KMS-11 (cell line): ENCODE results near the gene CLN5.

Source experiments
- H2AFZ ChIP-seq: fragments of 200-600 bp; sonication (generic); 2 replicates; pipeline ENCODE4 v1.6.1; 2016; ENCODE audit warnings: antibody characterized with exemption, mixed run types, low read depth
- H3K27ac ChIP-seq: fragments of 200-600 bp; sonication (generic); 2 replicates; pipeline ENCODE4 v1.6.1; 2016; ENCODE audit warnings: mild to moderate bottlenecking, mixed run types
- H3K27me3 ChIP-seq: fragments of 200-600 bp; sonication (generic); 2 replicates; pipeline ENCODE4 v1.6.1; 2017; ENCODE audit warnings: mild to moderate bottlenecking, low read depth, mixed run types, moderate library complexity; ENCODE audit not compliant: insufficient read depth
- H3K36me3 ChIP-seq: fragments of 200-600 bp; sonication (generic); 2 replicates; pipeline ENCODE4 v1.6.1; 2017; ENCODE audit warnings: mild to moderate bottlenecking, mixed run types; ENCODE audit not compliant: insufficient read depth
- H3K4me1 ChIP-seq: fragments of 200-600 bp; sonication (generic); 2 replicates; pipeline ENCODE4 v1.6.1; 2016; ENCODE audit warnings: mild to moderate bottlenecking, low read depth, mixed run types; ENCODE audit not compliant: poor library complexity, severe bottlenecking
- H3K4me2 ChIP-seq: fragments of 200-600 bp; sonication (generic); 2 replicates; pipeline ENCODE4 v1.7.0; 2016; ENCODE audit warnings: mild to moderate bottlenecking, mixed run types
- H3K4me3 ChIP-seq: fragments of 200-600 bp; sonication (generic); IDR thresholded peaks from 2 replicates; pipeline ENCODE4 v1.6.1; 2017; ENCODE audit warnings: low read depth, low read length, mixed read lengths; ENCODE audit not compliant: insufficient read depth
- H3K79me2 ChIP-seq: fragments of 200-600 bp; sonication (generic); 2 replicates; pipeline ENCODE4 v1.6.1; 2016; ENCODE audit warnings: low read depth, mixed run types; ENCODE audit not compliant: insufficient read depth
- H3K9ac ChIP-seq: fragments of 200-600 bp; sonication (generic); 2 replicates; pipeline ENCODE4 v1.6.1; 2016; ENCODE audit warnings: mild to moderate bottlenecking, mixed run types
- H4K20me1 ChIP-seq: fragments of 200-600 bp; sonication (generic); 2 replicates; pipeline ENCODE4 v1.6.1; 2016; ENCODE audit warnings: mild to moderate bottlenecking, mixed run types; ENCODE audit not compliant: insufficient read depth
- TF ChIP-seq, protein P1 (sequence below): fragments of 200-600 bp; sonication (generic); conservative IDR thresholded peaks from 2 replicates; pipeline ENCODE4 v1.6.1; 2017; ENCODE audit warnings: low read depth, mild to moderate bottlenecking, antibody characterized with exemption, low read length, moderate library complexity, mixed read lengths

CLN5 gene

DNA sequence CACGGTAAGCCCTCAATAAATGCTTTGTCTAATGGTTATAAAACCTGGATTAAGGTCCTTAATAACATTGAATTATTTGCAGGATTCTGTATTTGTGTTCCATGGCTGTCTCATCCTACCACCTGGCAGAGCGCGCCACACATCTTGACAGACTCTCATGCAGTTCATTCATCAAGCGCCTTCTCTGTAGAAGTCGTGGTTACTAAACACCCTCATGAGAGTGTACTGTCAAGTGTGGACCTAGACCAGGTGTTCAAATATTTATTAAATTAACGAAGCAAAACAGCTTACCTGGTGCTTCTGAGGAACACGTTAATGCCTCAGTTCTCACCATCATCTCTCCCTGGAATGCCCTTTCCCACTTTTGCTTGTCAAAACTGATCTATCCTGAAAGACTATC, 48.2 kb downstream of the CLN5 start:
- no peaks in the 10 kb centered on the region for H3K4me1 ChIP-seq

DNA sequence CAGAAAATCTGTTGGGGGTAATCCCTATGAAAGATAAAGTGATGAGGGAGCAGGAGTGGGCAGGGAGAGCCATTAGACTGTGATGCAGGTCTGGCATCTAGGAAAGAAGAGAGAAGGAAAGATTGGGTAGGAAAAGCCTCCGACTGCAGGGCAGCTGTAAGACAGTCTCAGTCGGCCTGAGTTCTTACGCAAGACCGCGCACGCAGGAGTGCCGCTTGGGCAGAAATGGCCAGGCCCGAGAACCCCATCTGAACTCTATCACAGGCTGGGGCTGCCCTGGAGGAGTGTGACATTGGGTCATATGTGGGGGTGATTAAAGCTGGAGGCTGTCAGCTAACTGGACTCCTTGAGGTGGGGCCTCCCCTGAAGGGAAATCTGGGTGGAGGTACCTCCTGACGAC, 49.0 kb downstream of the CLN5 start:
- Histone ChIP-seq H3K4me1 (no peaks in the 10 kb centered on the region), H3K36me3 (no peaks in the 10 kb centered on the region), H4K20me1 (no peaks in the 10 kb centered on the region), H3K79me2 (no peaks in the 10 kb centered on the region), H3K27ac (no peak overlapping the region), H3K4me2 (no peak overlapping the region), H3K27me3 (no peaks in the 10 kb centered on the region), H3K4me3 (no peak overlapping the region), H2AFZ (no peak overlapping the region), H3K9ac (no peak overlapping the region)
- TF ChIP-seq, protein P1, sequence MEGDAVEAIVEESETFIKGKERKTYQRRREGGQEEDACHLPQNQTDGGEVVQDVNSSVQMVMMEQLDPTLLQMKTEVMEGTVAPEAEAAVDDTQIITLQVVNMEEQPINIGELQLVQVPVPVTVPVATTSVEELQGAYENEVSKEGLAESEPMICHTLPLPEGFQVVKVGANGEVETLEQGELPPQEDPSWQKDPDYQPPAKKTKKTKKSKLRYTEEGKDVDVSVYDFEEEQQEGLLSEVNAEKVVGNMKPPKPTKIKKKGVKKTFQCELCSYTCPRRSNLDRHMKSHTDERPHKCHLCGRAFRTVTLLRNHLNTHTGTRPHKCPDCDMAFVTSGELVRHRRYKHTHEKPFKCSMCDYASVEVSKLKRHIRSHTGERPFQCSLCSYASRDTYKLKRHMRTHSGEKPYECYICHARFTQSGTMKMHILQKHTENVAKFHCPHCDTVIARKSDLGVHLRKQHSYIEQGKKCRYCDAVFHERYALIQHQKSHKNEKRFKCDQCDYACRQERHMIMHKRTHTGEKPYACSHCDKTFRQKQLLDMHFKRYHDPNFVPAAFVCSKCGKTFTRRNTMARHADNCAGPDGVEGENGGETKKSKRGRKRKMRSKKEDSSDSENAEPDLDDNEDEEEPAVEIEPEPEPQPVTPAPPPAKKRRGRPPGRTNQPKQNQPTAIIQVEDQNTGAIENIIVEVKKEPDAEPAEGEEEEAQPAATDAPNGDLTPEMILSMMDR: no peak

More for the DNA sequence above, 48.2 kb downstream of the CLN5 start:
- no peak overlapping the region for H2AFZ ChIP-seq
- H3K27me3 ChIP-seq: no peaks in the 10 kb centered on the region
- no peaks in the 10 kb centered on the region for H3K36me3 ChIP-seq
- no peak overlapping the region for H3K9ac ChIP-seq
- H3K79me2 ChIP-seq: no peaks in the 10 kb centered on the region
- H3K4me2 ChIP-seq: no peak overlapping the region
- no peak overlapping the region for H3K27ac ChIP-seq
- H4K20me1 ChIP-seq: no peaks in the 10 kb centered on the region
- no peak overlapping the region for H3K4me3 ChIP-seq
- TF ChIP-seq, protein P1: no peak

GRCh38 chr13:77042566-77043177, 50.8 kb downstream of the CLN5 start:
- Histone ChIP-seq H3K27ac (no peak overlapping the region), H4K20me1 (no peaks in the 10 kb centered on the region), H3K4me1 (no peaks in the 10 kb centered on the region), H3K4me2 (no peak overlapping the region), H3K36me3 (no peaks in the 10 kb centered on the region), H3K27me3 (no peaks in the 10 kb centered on the region), H3K4me3 (no peak overlapping the region), H3K79me2 (no peaks in the 10 kb centered on the region), H2AFZ (no peak overlapping the region), H3K9ac (no peak overlapping the region)
- TF ChIP-seq, protein P1: no peak

DNA sequence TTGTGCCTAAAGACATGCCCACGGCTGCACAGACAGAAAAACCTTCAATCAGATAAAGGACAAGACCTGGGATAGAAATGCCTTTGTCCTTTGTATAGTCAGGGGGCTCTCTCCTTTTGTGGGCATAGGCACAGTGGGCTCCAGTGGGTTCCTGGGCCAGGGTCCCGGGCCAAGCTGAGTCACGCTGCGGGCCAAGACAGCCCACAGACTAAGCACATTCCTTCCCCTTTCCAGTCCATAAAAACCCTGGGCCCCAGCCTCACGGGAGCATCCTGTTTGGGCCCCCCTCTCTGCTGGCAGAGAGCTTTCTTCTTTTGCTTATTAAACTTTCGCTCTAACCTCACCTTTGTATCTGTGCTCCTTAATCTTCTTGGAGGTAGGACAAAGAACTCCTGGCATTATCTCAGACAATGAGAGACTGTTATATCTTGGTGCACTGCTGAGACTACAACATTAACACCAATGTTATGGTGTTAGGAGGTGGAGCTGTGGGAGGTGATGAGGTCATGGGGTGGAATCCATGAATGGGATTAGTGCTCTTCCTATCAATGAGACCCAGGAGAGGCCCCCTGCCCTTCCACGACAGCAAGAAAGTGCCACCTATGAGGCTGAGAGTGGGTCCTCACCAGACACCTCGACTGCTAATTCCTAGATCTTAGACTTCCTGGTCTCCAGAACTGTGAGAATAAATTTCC, 55.9 kb downstream of the CLN5 start:
- Histone ChIP-seq H3K4me3 (no peak overlapping the region), H3K79me2 (no peaks in the 10 kb centered on the region), H3K36me3 (no peaks in the 10 kb centered on the region), H3K9ac (no peak overlapping the region), H3K27ac (no peak overlapping the region), H4K20me1 (no peaks in the 10 kb centered on the region), H3K27me3 (no peaks in the 10 kb centered on the region), H2AFZ (no peak overlapping the region), H3K4me2 (no peak overlapping the region), H3K4me1 (no peaks in the 10 kb centered on the region)
- TF ChIP-seq, protein P1: no peak
